Progenitor cell of endocrine pancreas (in vitro differentiated cells): ENCODE results near the gene TMEM240. TPM values are rescaled to one million over a fixed set of nuclear protein-coding genes. Genes with fewer than 3 reads are reported as not detected.

Source experiments
- DNase-seq: peaks from one replicate; pipeline ENCODE4 v3.0.0; 2021; ENCODE audit warnings: low spot score; ENCODE audit not compliant: unreplicated experiment
- H3K27ac Mint-ChIP-seq: 2 replicates; pipeline ENCODE4 v1.8.0; 2021; ENCODE audit warnings: mild to moderate bottlenecking, moderate library complexity, mixed read lengths
- H3K27me3 Mint-ChIP-seq: 2 replicates; pipeline ENCODE4 v1.8.0; 2021; ENCODE audit warnings: mixed read lengths
- H3K36me3 Mint-ChIP-seq: 2 replicates; pipeline ENCODE4 v1.8.0; 2022; ENCODE audit warnings: mixed read lengths; ENCODE audit not compliant: insufficient read depth
- H3K4me1 Mint-ChIP-seq: 2 replicates; pipeline ENCODE4 v1.8.0; 2021; ENCODE audit warnings: low read depth, mixed read lengths
- H3K4me3 Mint-ChIP-seq: 2 replicates; pipeline ENCODE4 v1.8.0; 2021; ENCODE audit warnings: low read depth, mild to moderate bottlenecking, moderate library complexity, mixed read lengths
- H3K9me3 Mint-ChIP-seq: 2 replicates; pipeline ENCODE4 v1.8.0; 2021; ENCODE audit warnings: low read depth, mixed read lengths
- CTCF ChIP-seq: fragments of 200-600 bp; sonication (generic); IDR thresholded peaks from one replicate; pipeline ENCODE4 v1.5.0; 2021; ENCODE audit warnings: antibody characterized with exemption, mild to moderate bottlenecking; ENCODE audit not compliant: unreplicated experiment
- total RNA-seq: library from RNA; stranded (reverse); gene quantifications from 2 replicates; pipeline ENCODE4 v1.2.1, GENCODE V29; 2021

TMEM240 gene
- total RNA-seq, 1 donor from 2014 or later: 6.6 TPM

- no peaks in the 10 kb centered on the region for H3K9me3 Mint-ChIP-seq
Measured at GRCh38 chr1:1577367-1578011, 37.1 kb upstream of the TMEM240 start.

GRCh38 chr1:1574721-1575537, 34.5 kb upstream of the TMEM240 start, which contains the start of gene SSU72:
Gene SSU72 (minus strand): TSS chr1:1574863. CDS start chr1:1574557, 306 bp downstream.
- Mint-ChIP-seq H3K27me3 (peaks cover 5% of the 10 kb centered on the region), H3K36me3 (peaks cover 5% of the 10 kb centered on the region), H3K4me1 (peaks cover 20% of the 10 kb centered on the region), H3K9me3 (no peaks in the 10 kb centered on the region), H3K27ac (peak within 1 kb of the TSS; percentile 99), H3K4me3 (peak within 1 kb of the TSS; percentile 95)
- no peak for TF ChIP-seq CTCF
- peak; percentile 79 for DNase-seq

More at GRCh38 chr1:1577367-1578011, 37.1 kb upstream of the TMEM240 start:
- H3K27ac Mint-ChIP-seq: no peak overlapping the region
- no peaks in the 10 kb centered on the region for H3K36me3 Mint-ChIP-seq
- TF ChIP-seq CTCF: no peak
- peaks cover 16% of the 10 kb centered on the region for H3K4me1 Mint-ChIP-seq
- no peak overlapping the region for H3K4me3 Mint-ChIP-seq
- H3K27me3 Mint-ChIP-seq: peaks cover 21% of the 10 kb centered on the region
- DNase-seq: no peak

GRCh38 chr1:1573843-1574720, 33.7 kb upstream of the TMEM240 start:
- DNase-seq: no peak
- TF ChIP-seq CTCF: peak; percentile 42
- Mint-ChIP-seq H3K4me1 (peaks cover 20% of the 10 kb centered on the region), H3K27me3 (peaks cover 5% of the 10 kb centered on the region), H3K4me3 (peak overlapping the region; percentile 94), H3K9me3 (no peaks in the 10 kb centered on the region), H3K27ac (peak overlapping the region; percentile 97), H3K36me3 (peaks cover 7% of the 10 kb centered on the region)

GRCh38 chr1:1569341-1569740, 28.9 kb upstream of the TMEM240 start:
- peak overlapping the region; percentile 45 for H3K27ac Mint-ChIP-seq
- TF ChIP-seq CTCF: no peak
- no peaks in the 10 kb centered on the region for H3K9me3 Mint-ChIP-seq
- DNase-seq: no peak
- H3K36me3 Mint-ChIP-seq: peaks cover 15% of the 10 kb centered on the region
- H3K27me3 Mint-ChIP-seq: no peaks in the 10 kb centered on the region
- no peak overlapping the region for H3K4me3 Mint-ChIP-seq
- peaks cover 13% of the 10 kb centered on the region for H3K4me1 Mint-ChIP-seq

GRCh38 chr1:1567891-1568291, 27.5 kb upstream of the TMEM240 start:
- no peak for DNase-seq
- Mint-ChIP-seq H3K27me3 (no peaks in the 10 kb centered on the region), H3K27ac (no peak overlapping the region), H3K9me3 (no peaks in the 10 kb centered on the region), H3K36me3 (peaks cover 17% of the 10 kb centered on the region), H3K4me1 (peaks cover 5% of the 10 kb centered on the region), H3K4me3 (no peak overlapping the region)
- no peak for TF ChIP-seq CTCF
